K562 (cell line): ENCODE data around the gene RPTOR. TPM values are rescaled to one million over a fixed set of nuclear protein-coding genes. Genes with fewer than 3 reads are reported as not detected.

Source experiments
- ATAC-seq: fragments of 200-7000 bp; cut with Tn5 transposase; 3 replicates; pipeline ENCODE4 v1.9.1; 2020; ENCODE audit warnings: moderate library complexity
- BruUV-seq: library from RNA; stranded (reverse); fragments of 400-500 nt; replicated peaks from 2 replicates; lab custom pipeline; 2021; lab: Mats Ljungman, UMichigan
- CTCF ChIA-PET: fragments of 300-600 bp; formaldehyde crosslinking; extraction: SDS; loops from one replicate; lab custom pipeline; 2021; ENCODE audit warnings: low intra/inter-chr PET ratio; lab: Yijun Ruan, JAX
- POLR2A ChIA-PET: fragments of 300-600, 350-650 bp; sonication (Branson Sonifier 250); formaldehyde crosslinking; extraction: SDS; loops from one replicate; lab custom pipeline; 2021; ENCODE audit warnings: antibody characterized with exemption, inconsistent platforms; lab: Yijun Ruan, JAX
- DNase-seq, 4 experiments: peaks; one replicate each; pipeline versions ENCODE4 v3.0.0 to v3.0.0-alpha.2; 2011 to 2018; ENCODE audit warnings: low spot score in 3 of 4, mixed read lengths in 3 of 4; ENCODE audit errors: extremely low read depth in 1 of 4
- FAIRE-seq: peaks from 2 replicates; lab custom pipeline; 2011; peaks lifted over from hg19 to GRCh38; lab: Jason Lieb, UNC
- H2AFZ ChIP-seq: 2 replicates; pipeline ENCODE4 v1.6.0; 2011; ENCODE audit warnings: low read depth, low read length, control low read depth, inconsistent platforms
- H3K27ac ChIP-seq: fragments of 200-600 bp; 3 replicates; pipeline ENCODE4 v1.8.0; 2011; ENCODE audit warnings: low read depth, mild to moderate bottlenecking, control low read depth, inconsistent platforms, low read length, moderate library complexity, mixed read lengths; ENCODE audit errors: extremely low read depth
- H3K27me3 ChIP-seq, 2 experiments: fragments of 300-600 bp in 1 of 2; 2 replicates in 1 of 2; 3 replicates in 1 of 2; pipeline versions ENCODE4 v1.6.0 to v1.8.0; 2011; ENCODE audit warnings: inconsistent platforms in 2 of 2, low read length in 2 of 2, mild to moderate bottlenecking in 1 of 2, mixed read lengths in 1 of 2, moderate library complexity in 1 of 2; ENCODE audit not compliant: control insufficient read depth in 2 of 2, insufficient read depth in 2 of 2
- H3K36me3 ChIP-seq: fragments of 300-600 bp; 3 replicates; pipeline ENCODE4 v1.8.0; 2011; ENCODE audit warnings: mild to moderate bottlenecking, low read length, inconsistent platforms; ENCODE audit not compliant: control insufficient read depth, insufficient read depth
- H3K4me1 ChIP-seq, 2 experiments: fragments of 200-600 bp in 1 of 2; replicated peaks in 1 of 2; 2 replicates in 1 of 2; 3 replicates in 1 of 2; pipeline versions ENCODE4 v1.5.1 to v1.8.0; 2011; ENCODE audit warnings: inconsistent platforms in 2 of 2, low read length in 2 of 2, mild to moderate bottlenecking in 1 of 2, mixed read lengths in 1 of 2, moderate library complexity in 1 of 2; ENCODE audit not compliant: control insufficient read depth in 2 of 2, insufficient read depth in 2 of 2
- H3K4me2 ChIP-seq: 2 replicates; pipeline ENCODE4 v1.6.1; 2011; ENCODE audit warnings: low read length, control low read depth, inconsistent platforms, mixed read lengths; ENCODE audit not compliant: insufficient read depth
- H3K4me3 ChIP-seq: fragments of 200-600 bp; sonication (generic), shearing (Covaris generic); 2 replicates; pipeline ENCODE4 v1.5.1; 2016; ENCODE audit warnings: control low read depth, inconsistent platforms
- H3K79me2 ChIP-seq: fragments of 200-600 bp; 3 replicates; pipeline ENCODE4 v1.8.0; 2011; ENCODE audit warnings: low read length, inconsistent platforms; ENCODE audit not compliant: control insufficient read depth, insufficient read depth
- H3K9ac ChIP-seq, 2 experiments: 2 replicates each; pipeline versions ENCODE4 v1.6.0 to v1.6.1; 2011; ENCODE audit warnings: low read depth in 2 of 2, low read length in 2 of 2, control low read depth in 1 of 2, inconsistent platforms in 1 of 2, mild to moderate bottlenecking in 1 of 2, mixed read lengths in 1 of 2; ENCODE audit not compliant: insufficient read depth in 1 of 2
- H3K9me1 ChIP-seq: one replicate; pipeline ENCODE4 v1.6.0; 2011; ENCODE audit warnings: inconsistent platforms, mild to moderate bottlenecking, low read length, moderate library complexity; ENCODE audit not compliant: control insufficient read depth, insufficient read depth
- H3K9me3 ChIP-seq: replicated peaks from 2 replicates; pipeline ENCODE4 v1.5.1; 2011; ENCODE audit warnings: low read depth, low read length, inconsistent platforms; ENCODE audit not compliant: control insufficient read depth, insufficient read depth
- H4K20me1 ChIP-seq: replicated peaks from 2 replicates; pipeline ENCODE4 v1.6.1; 2011; ENCODE audit warnings: low read length, inconsistent platforms, mixed read lengths; ENCODE audit not compliant: control insufficient read depth, insufficient read depth
- CEBPB ChIP-seq: fragments of 450-650 bp; IDR thresholded peaks from 2 replicates; pipeline ENCODE4 v1.6.1; 2016; ENCODE audit warnings: missing genetic modification characterization, missing compliant biosample characterization
- CEBPG ChIP-seq, 3 experiments: fragments of 200-800 bp in 1 of 3; sonication (Bioruptor generic) in 1 of 3; sonication (generic) in 1 of 3; formaldehyde crosslinking in 1 of 3; IDR thresholded peaks in 2 of 3; conservative IDR thresholded peaks in 1 of 3; 2 replicates each; pipeline versions ENCODE4 v1.6.1 to v1.8.0; 2016 to 2022; ENCODE audit warnings: missing compliant biosample characterization in 2 of 3, missing genetic modification characterization in 2 of 3, mild to moderate bottlenecking in 1 of 3, missing genetic modification reagents in 1 of 3
- SAFB ChIP-seq: fragments of 200-400 bp; formaldehyde crosslinking; IDR thresholded peaks from 2 replicates; pipeline ENCODE4 v1.6.1; 2017; ENCODE audit warnings: low read depth, low read length, borderline replicate concordance
- WGBS: fragments of 100-300 bp; shearing (Covaris generic); methylation state at CpG from one replicate; pipeline ENCODE4 v1.1.6; 2016; ENCODE audit warnings: low coverage, mixed read lengths; ENCODE audit not compliant: insufficient coverage; ENCODE audit errors: missing lambda C conversion rate; 5-methylcytosine and 5-hydroxymethylcytosine counted together
- in situ Hi-C: fragments of 300-500 bp; cut with MboI; formaldehyde crosslinking; loops from 4 replicates; pipeline ENCODE4 v1.15.0; 2018; ENCODE audit warnings: inconsistent platforms, mixed read lengths
- intact Hi-C: fragments of 100-400 bp; cut with micrococcal nuclease; formaldehyde crosslinking; loops from 2 replicates; pipeline ENCODE4 v1.14.2; 2022
- polyA plus RNA-seq, 8 experiments: library from polyadenylated mRNA; depleted of rRNA in 4 of 8; stranded (reverse) in 5 of 8; unstranded in 3 of 8; fragments of >200 nt; fragmentation: Nextera tagmentation in 2 of 8; fragmentation: Illumina TruSeq in 1 of 8; extraction: Ambion mirVana in 2 of 8; extraction: Trizol in 1 of 8; gene quantifications; 2 replicates each; pipeline versions ENCODE4 v1.2.1 to v1.2.3, GENCODE V29; 2011 to 2014; ENCODE audit warnings: inconsistent platforms in 1 of 8, missing spikeins in 1 of 8
- total RNA-seq, 7 experiments: library from RNA; depleted of rRNA in 6 of 7; stranded (reverse); fragments of >200 nt in 6 of 7; fragmentation: Illumina TruSeq in 2 of 7; extraction: Trizol in 2 of 7; gene quantifications; 2 replicates each; pipeline versions ENCODE4 v1.2.1 to v1.2.3, GENCODE V29; 2011 to 2021; ENCODE audit warnings: low replicate concordance in 1 of 7
- TF ChIP-seq, protein P1 (sequence below): sonication (generic); formaldehyde crosslinking; IDR thresholded peaks from 2 replicates; pipeline ENCODE4 v1.8.1; 2023; ENCODE audit warnings: mild to moderate bottlenecking, missing genetic modification reagents

RPTOR gene
- total and polyA plus RNA-seq, 9 of the 15 experiments (the other 6 are each of a cell fraction or from before 2014, with no cell fraction given), result 0.24 to 54.1 (median 10.2) TPM

DNA sequence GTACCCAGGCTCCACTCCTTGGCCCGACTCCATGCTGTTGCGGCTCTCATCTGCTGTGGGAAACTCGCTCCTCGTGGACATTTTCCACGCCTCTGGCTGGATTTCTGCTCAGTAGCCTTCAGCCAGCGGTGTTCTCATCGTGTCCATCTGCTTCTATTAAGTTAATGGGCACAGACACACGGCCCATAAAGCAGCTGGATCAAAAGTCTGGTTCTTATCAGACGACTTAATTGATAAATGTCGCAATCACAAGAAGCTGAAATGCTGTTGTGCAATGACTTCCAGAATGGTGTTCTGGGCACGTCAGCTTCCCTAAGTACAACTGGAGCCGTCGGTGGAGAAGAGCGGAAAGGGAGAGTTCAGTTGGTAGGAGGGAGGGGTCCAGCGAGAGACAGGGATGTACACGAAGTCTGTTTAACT lies 235.3 kb downstream of the RPTOR start:
- H3K4me1 ChIP-seq, result peaks cover 6 to 11% of the 10 kb centered on the region in 2 experiments; a peak in 2 of 5 replicates
- no peaks in the 10 kb centered on the region for H3K9me1 ChIP-seq
- in situ Hi-C loops, result no loop called here
- POLR2A ChIA-PET, result interaction anchor here (0.6 kb wide), 1 partner anchor 132 kb away, joined by 3 read pairs; no protein-coding TSS in a partner anchor
- ATAC-seq, result no peak
- no peak for DNase-seq
- no peak overlapping the region for H2AFZ ChIP-seq
- intact Hi-C loops, result no loop called here
- H3K27me3 ChIP-seq, result no peaks in the 10 kb centered on the region
- no TSS peak for BruUV-seq
- WGBS, result 79% methylated on average over 14 of the region's 16 CpGs
- peaks cover 8% of the 10 kb centered on the region; the same call in 2 of the 3 replicates for H3K36me3 ChIP-seq
- no peak overlapping the region for H3K9ac ChIP-seq
- FAIRE-seq, result no peak
- H3K79me2 ChIP-seq, result no peaks in the 10 kb centered on the region; the same call in 2 of the 3 replicates
- TF ChIP-seq SAFB, result no peak
- peak; percentile 95 for TF ChIP-seq CEBPB
- TF ChIP-seq, protein P1, sequence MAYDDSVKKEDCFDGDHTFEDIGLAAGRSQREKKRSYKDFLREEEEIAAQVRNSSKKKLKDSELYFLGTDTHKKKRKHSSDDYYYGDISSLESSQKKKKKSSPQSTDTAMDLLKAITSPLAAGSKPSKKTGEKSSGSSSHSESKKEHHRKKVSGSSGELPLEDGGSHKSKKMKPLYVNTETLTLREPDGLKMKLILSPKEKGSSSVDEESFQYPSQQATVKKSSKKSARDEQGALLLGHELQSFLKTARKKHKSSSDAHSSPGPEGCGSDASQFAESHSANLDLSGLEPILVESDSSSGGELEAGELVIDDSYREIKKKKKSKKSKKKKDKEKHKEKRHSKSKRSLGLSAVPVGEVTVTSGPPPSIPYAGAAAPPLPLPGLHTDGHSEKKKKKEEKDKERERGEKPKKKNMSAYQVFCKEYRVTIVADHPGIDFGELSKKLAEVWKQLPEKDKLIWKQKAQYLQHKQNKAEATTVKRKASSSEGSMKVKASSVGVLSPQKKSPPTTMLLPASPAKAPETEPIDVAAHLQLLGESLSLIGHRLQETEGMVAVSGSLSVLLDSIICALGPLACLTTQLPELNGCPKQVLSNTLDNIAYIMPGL, result no peak
- TF ChIP-seq CEBPG (CRISPR knock-in tag; IDR thresholded peaks at IDR 0.05), result peak; percentile 67
- TF ChIP-seq CEBPG (tag; conservative IDR thresholded peaks at IDR 0.05 in 1 of 2, IDR thresholded peaks at IDR 0.05 in 1 of 2), result peak; percentile 75 to 76
- CTCF ChIA-PET, result no interaction called here
- no peaks in the 10 kb centered on the region; the same call in 1 of the 2 replicates for H4K20me1 ChIP-seq
- no peak overlapping the region for H3K4me3 ChIP-seq
- H3K4me2 ChIP-seq, result no peak overlapping the region
- H3K27ac ChIP-seq, result no peak overlapping the region
- H3K9me3 ChIP-seq, result no peaks in the 10 kb centered on the region
